A549 (cell line): ENCODE data around the gene HAS3. TPM values are rescaled to one million over a fixed set of nuclear protein-coding genes. Genes with fewer than 3 reads are reported as not detected.

Experiments used
- ATAC-seq, 2 experiments: fragments of 200-7000 bp in 1 of 2; fragments of >200 bp in 1 of 2; cut with Nextera tagmentation in 1 of 2; cut with Tn5 transposase in 1 of 2; 3 replicates each; pipeline versions ENCODE4 v1.8.0 to v1.9.1; 2018 to 2020; ENCODE audit warnings: mild to moderate bottlenecking in 1 of 2, moderate library complexity in 1 of 2
- CTCF ChIA-PET: fragments of 300-600 bp; sonication (Branson Sonifier 250); formaldehyde crosslinking; extraction: SDS; loops from one replicate; lab custom pipeline; 2021; ENCODE audit warnings: antibody characterized with exemption, inconsistent platforms; lab: Yijun Ruan, JAX
- POLR2A ChIA-PET: fragments of 350-600 bp; formaldehyde crosslinking; extraction: SDS; loops from one replicate; lab custom pipeline; 2021; ENCODE audit warnings: antibody characterized with exemption, inconsistent platforms; lab: Yijun Ruan, JAX
- DNase-seq, 2 experiments: peaks; one replicate each; pipeline versions ENCODE4 v3.0.0 to v3.0.0-alpha.2; 2011 to 2016; ENCODE audit warnings: low read depth in 1 of 2, low spot score in 1 of 2
- FAIRE-seq: peaks from 2 replicates; lab custom pipeline; 2011; peaks lifted over from hg19 to GRCh38; lab: Jason Lieb, UNC
- H3K27ac ChIP-seq, 2 experiments: fragments of >200 bp; sonication (Bioruptor Twin); formaldehyde crosslinking; 3 replicates each; pipeline ENCODE4 v1.5.1; 2016 to 2017
- H3K4me1 ChIP-seq: fragments of >200 bp; sonication (Bioruptor Twin); formaldehyde crosslinking; 3 replicates; pipeline ENCODE4 v1.6.1; 2016
- H3K4me2 ChIP-seq: fragments of >200 bp; sonication (Bioruptor Twin); formaldehyde crosslinking; 3 replicates; pipeline ENCODE4 v1.6.1; 2016
- H3K4me3 ChIP-seq: fragments of >200 bp; sonication (Bioruptor Twin); formaldehyde crosslinking; 3 replicates; pipeline ENCODE4 v1.5.1; 2016
- H3K9me3 ChIP-seq: fragments of >200 bp; sonication (Bioruptor Twin); formaldehyde crosslinking; 3 replicates; pipeline ENCODE4 v1.6.1; 2016
- CHD2 ChIP-seq: fragments of 150-350 bp; IDR thresholded peaks from 2 replicates; pipeline ENCODE4 v1.6.1; 2014; ENCODE audit warnings: low read length; ENCODE audit not compliant: partially characterized antibody
- EHF ChIP-seq: fragments of 250-450 bp; sonication (Bioruptor Pico); IDR thresholded peaks from 2 replicates; pipeline ENCODE4 v1.5.0; 2020; ENCODE audit warnings: mild to moderate bottlenecking
- EHMT2 ChIP-seq: fragments of 200-600 bp; sonication (generic); IDR thresholded peaks from 2 replicates; pipeline ENCODE4 v1.6.1; 2016; ENCODE audit warnings: antibody characterized with exemption, low read depth, mild to moderate bottlenecking, moderate library complexity
- EP300 ChIP-seq, 2 experiments: fragments of >200 bp; sonication (Bioruptor Twin); formaldehyde crosslinking; IDR thresholded peaks; 2 replicates in 1 of 2; 3 replicates in 1 of 2; pipeline ENCODE4 v1.6.1; 2016 to 2017
- GATA3 ChIP-seq: IDR thresholded peaks from 2 replicates; pipeline ENCODE4 v1.6.1; 2012; ENCODE audit warnings: borderline replicate concordance
- HDAC2 ChIP-seq: fragments of 200-600 bp; sonication (generic); IDR thresholded peaks from 2 replicates; pipeline ENCODE4 v1.6.1; 2016
- HOXB5 ChIP-seq: fragments of 250-450 bp; sonication (Bioruptor Pico); IDR thresholded peaks from 2 replicates; pipeline ENCODE4 v1.5.0; 2020; ENCODE audit warnings: mild to moderate bottlenecking, moderate library complexity
- KDM1A ChIP-seq: fragments of 200-600 bp; sonication (generic); IDR thresholded peaks from 2 replicates; pipeline ENCODE4 v1.6.1; 2016; ENCODE audit warnings: low read depth, mild to moderate bottlenecking
- MAFK ChIP-seq: fragments of 450-650 bp; IDR thresholded peaks from 2 replicates; pipeline ENCODE4 v1.6.1; 2014; ENCODE audit not compliant: partially characterized antibody
- RCOR1 ChIP-seq: fragments of 150-350 bp; IDR thresholded peaks from 2 replicates; pipeline ENCODE4 v1.6.1; 2014; ENCODE audit warnings: antibody characterized with exemption, low read length, low read depth
- RFX5 ChIP-seq: fragments of 450-650 bp; IDR thresholded peaks from 2 replicates; pipeline ENCODE4 v1.7.1; 2014; ENCODE audit warnings: antibody characterized with exemption, mild to moderate bottlenecking, moderate library complexity
- ZC3H11A ChIP-seq: fragments of 450-650 bp; IDR thresholded peaks from 2 replicates; pipeline ENCODE4 v1.6.1; 2014; ENCODE audit warnings: antibody characterized with exemption, mild to moderate bottlenecking
- ZFP36 ChIP-seq: fragments of 450-650 bp; IDR thresholded peaks from 2 replicates; pipeline ENCODE4 v1.6.1; 2014; ENCODE audit warnings: borderline replicate concordance; ENCODE audit not compliant: partially characterized antibody
- ZNF302 ChIP-seq: fragments of 250-450 bp; sonication (Bioruptor Pico); IDR thresholded peaks from 2 replicates; pipeline ENCODE4 v1.9.0; 2021; ENCODE audit warnings: inconsistent platforms, mild to moderate bottlenecking, moderate library complexity
- ZSCAN20 ChIP-seq: fragments of 250-450 bp; sonication (Bioruptor Pico); IDR thresholded peaks from 2 replicates; pipeline ENCODE4 v1.8.0; 2022; ENCODE audit warnings: mild to moderate bottlenecking, moderate library complexity
- WGBS: methylation state at CpG from one replicate; pipeline ENCODE4 v1.1.6; 2017; ENCODE audit errors: missing lambda C conversion rate; 5-methylcytosine and 5-hydroxymethylcytosine counted together
- polyA plus RNA-seq, 4 experiments: library from polyadenylated mRNA; depleted of rRNA in 3 of 4; stranded (reverse); fragments of >200 nt; fragmentation: RNase III in 1 of 4; extraction: RNeasy Plus Mini Kit Qiagen cat#74134 plus additional on column Dnase treatment in 1 of 4; gene quantifications; 2 replicates in 3 of 4; 3 replicates in 1 of 4; pipeline ENCODE4 v1.2.3, GENCODE V29; 2011 to 2017
- TF ChIP-seq, protein P1 (sequence below): IDR thresholded peaks from 2 replicates; pipeline ENCODE4 v1.6.1; 2012
- TF ChIP-seq, protein P2 (sequence below): fragments of >200 bp; sonication (Bioruptor Twin); formaldehyde crosslinking; IDR thresholded peaks from 3 replicates; pipeline ENCODE4 v1.5.1; 2016
- TF ChIP-seq, protein P3 (sequence below): fragments of 250-450 bp; sonication (Bioruptor Pico); IDR thresholded peaks from 2 replicates; pipeline ENCODE4 v1.5.0; 2020; ENCODE audit warnings: low read depth, mild to moderate bottlenecking, moderate library complexity
- TF ChIP-seq, protein P4 (sequence below): IDR thresholded peaks from 2 replicates; pipeline ENCODE4 v1.6.1; 2012
- TF ChIP-seq, protein P5 (sequence below): fragments of 250-450 bp; sonication (Bioruptor Pico); IDR thresholded peaks from 2 replicates; pipeline ENCODE4 v1.5.0; 2021; ENCODE audit warnings: mild to moderate bottlenecking, moderate library complexity, borderline replicate concordance

The HAS3 gene
- polyA plus RNA-seq, 2 of the 4 experiments (the other 2 are of a cell fraction): 9.1 to 12.4 TPM

DNA sequence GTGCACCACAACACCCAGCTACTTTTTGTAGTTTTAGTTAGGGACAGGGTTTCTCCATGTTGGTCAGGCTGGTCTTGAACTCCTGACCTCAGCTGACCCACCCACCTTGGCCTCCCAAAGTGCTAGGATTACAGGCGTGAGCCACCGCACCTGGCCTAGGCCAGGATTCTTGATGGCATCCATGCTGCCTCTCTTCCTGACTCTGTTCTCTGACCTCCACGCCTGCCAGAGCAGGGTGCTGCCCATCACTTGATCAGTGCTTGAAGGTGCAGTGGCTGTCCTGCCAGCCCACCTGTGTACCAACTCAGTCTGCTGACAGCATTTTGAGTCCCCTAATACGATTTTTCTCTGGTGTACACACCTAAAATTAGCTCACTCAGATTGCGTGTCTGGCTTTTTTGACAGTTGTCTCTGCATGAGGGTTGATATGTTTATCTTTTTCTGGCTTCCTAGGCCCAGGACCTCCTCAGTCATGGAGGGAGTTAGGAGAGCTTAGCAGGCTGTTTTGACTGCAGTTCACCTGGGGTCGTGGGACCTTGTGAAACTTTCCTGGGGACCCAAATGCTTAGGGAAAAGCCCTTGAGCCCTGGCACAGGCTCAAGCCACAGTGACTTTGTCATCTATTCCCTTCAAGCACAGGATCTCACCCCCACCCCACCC lies 5.9 kb downstream of the HAS3 start:
- no peak overlapping the region for H3K4me2 ChIP-seq
- no peak overlapping the region for H3K27ac ChIP-seq
- 81% methylated on average over 6 of the region's 6 CpGs for whole genome bisulfite sequencing
- no peaks in the 10 kb centered on the region for H3K9me3 ChIP-seq
- no peak overlapping the region for H3K4me3 ChIP-seq
- TF ChIP-seq HOXB5 (CRISPR knock-in tag): no peak
- TF ChIP-seq ZSCAN20 (CRISPR knock-in tag): no peak
- TF ChIP-seq ZFP36: no peak
- TF ChIP-seq, all 56 proteins: peak for 0
- ChIA-PET POLR2A (no interaction called here), CTCF (interaction anchor here (0.6 to 24.8 kb wide), 12 partner anchors 10 to 268 kb away, joined by 3 to 503 read pairs (median 6); partner anchors contain the start of gene TANGO6)
- no peak for FAIRE-seq
- ATAC-seq: no peak
- no peak for DNase-seq
- peaks cover 18% of the 10 kb centered on the region for H3K4me1 ChIP-seq

DNA sequence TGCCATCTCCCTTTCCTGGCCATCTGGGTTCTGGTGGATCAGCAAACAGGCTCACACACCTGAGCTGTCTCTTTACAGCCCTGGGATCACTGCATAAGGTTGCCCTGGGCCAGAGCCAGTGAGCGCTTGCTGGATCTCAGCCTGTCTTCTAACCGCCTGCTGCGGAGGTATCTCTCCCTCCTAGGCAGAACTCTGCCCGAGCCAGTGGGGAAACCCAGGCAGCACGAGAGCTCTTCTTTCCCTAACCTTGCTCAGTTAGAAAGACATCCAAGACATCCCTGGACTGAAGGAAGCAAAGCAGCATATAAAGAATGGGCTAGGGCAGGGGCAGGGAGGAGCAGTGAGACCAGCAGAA lies 6.4 kb downstream of the HAS3 start:
- 89% methylated on average over 5 of the region's 5 CpGs for WGBS
- H3K4me1 ChIP-seq: peaks cover 18% of the 10 kb centered on the region
- TF ChIP-seq, protein P1, sequence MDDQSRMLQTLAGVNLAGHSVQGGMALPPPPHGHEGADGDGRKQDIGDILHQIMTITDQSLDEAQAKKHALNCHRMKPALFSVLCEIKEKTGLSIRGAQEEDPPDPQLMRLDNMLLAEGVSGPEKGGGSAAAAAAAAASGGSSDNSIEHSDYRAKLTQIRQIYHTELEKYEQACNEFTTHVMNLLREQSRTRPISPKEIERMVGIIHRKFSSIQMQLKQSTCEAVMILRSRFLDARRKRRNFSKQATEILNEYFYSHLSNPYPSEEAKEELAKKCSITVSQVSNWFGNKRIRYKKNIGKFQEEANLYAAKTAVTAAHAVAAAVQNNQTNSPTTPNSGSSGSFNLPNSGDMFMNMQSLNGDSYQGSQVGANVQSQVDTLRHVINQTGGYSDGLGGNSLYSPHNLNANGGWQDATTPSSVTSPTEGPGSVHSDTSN: no peak
- TF ChIP-seq EP300 (IDR thresholded peaks at IDR 0.05): no peak
- TF ChIP-seq, protein P2, sequence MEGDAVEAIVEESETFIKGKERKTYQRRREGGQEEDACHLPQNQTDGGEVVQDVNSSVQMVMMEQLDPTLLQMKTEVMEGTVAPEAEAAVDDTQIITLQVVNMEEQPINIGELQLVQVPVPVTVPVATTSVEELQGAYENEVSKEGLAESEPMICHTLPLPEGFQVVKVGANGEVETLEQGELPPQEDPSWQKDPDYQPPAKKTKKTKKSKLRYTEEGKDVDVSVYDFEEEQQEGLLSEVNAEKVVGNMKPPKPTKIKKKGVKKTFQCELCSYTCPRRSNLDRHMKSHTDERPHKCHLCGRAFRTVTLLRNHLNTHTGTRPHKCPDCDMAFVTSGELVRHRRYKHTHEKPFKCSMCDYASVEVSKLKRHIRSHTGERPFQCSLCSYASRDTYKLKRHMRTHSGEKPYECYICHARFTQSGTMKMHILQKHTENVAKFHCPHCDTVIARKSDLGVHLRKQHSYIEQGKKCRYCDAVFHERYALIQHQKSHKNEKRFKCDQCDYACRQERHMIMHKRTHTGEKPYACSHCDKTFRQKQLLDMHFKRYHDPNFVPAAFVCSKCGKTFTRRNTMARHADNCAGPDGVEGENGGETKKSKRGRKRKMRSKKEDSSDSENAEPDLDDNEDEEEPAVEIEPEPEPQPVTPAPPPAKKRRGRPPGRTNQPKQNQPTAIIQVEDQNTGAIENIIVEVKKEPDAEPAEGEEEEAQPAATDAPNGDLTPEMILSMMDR: no peak
- TF ChIP-seq ZSCAN20 (CRISPR knock-in tag): no peak
- no peak for TF ChIP-seq RFX5
- TF ChIP-seq, protein P3, sequence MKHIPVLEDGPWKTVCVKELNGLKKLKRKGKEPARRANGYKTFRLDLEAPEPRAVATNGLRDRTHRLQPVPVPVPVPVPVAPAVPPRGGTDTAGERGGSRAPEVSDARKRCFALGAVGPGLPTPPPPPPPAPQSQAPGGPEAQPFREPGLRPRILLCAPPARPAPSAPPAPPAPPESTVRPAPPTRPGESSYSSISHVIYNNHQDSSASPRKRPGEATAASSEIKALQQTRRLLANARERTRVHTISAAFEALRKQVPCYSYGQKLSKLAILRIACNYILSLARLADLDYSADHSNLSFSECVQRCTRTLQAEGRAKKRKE (CRISPR knock-in tag): no peak
- TF ChIP-seq HDAC2: no peak
- TF ChIP-seq, protein P4, sequence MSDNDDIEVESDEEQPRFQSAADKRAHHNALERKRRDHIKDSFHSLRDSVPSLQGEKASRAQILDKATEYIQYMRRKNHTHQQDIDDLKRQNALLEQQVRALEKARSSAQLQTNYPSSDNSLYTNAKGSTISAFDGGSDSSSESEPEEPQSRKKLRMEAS: no peak
- no peak for TF ChIP-seq ZC3H11A
- TF ChIP-seq, protein P5, sequence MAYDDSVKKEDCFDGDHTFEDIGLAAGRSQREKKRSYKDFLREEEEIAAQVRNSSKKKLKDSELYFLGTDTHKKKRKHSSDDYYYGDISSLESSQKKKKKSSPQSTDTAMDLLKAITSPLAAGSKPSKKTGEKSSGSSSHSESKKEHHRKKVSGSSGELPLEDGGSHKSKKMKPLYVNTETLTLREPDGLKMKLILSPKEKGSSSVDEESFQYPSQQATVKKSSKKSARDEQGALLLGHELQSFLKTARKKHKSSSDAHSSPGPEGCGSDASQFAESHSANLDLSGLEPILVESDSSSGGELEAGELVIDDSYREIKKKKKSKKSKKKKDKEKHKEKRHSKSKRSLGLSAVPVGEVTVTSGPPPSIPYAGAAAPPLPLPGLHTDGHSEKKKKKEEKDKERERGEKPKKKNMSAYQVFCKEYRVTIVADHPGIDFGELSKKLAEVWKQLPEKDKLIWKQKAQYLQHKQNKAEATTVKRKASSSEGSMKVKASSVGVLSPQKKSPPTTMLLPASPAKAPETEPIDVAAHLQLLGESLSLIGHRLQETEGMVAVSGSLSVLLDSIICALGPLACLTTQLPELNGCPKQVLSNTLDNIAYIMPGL: no peak
- TF ChIP-seq EHMT2: no peak
- no peak for TF ChIP-seq KDM1A
- TF ChIP-seq RCOR1: no peak
- TF ChIP-seq CHD2: no peak
- TF ChIP-seq ZNF302: no peak
- TF ChIP-seq EHF (CRISPR knock-in tag): no peak
- TF ChIP-seq MAFK: no peak
- no peak for TF ChIP-seq GATA3
- TF ChIP-seq, all 56 proteins: peak for 0
- Histone ChIP-seq H3K9me3 (no peaks in the 10 kb centered on the region), H3K4me2 (no peak overlapping the region), H3K27ac (peak overlapping the region in 1 of 2 experiments; percentile 17; a peak in 1 of 6 replicates), H3K4me3 (no peak overlapping the region)
- DNase-seq (no peak), ATAC-seq (no peak), FAIRE-seq (no peak)
- ChIA-PET POLR2A (no interaction called here), CTCF (interaction anchor here (0.7 to 24.8 kb wide), 14 partner anchors 12 to 268 kb away, joined by 3 to 503 read pairs (median 6); partner anchors contain the start of gene TANGO6)
